Measurements from ENCODE around the gene DTX1.

The DTX1 gene

DNA sequence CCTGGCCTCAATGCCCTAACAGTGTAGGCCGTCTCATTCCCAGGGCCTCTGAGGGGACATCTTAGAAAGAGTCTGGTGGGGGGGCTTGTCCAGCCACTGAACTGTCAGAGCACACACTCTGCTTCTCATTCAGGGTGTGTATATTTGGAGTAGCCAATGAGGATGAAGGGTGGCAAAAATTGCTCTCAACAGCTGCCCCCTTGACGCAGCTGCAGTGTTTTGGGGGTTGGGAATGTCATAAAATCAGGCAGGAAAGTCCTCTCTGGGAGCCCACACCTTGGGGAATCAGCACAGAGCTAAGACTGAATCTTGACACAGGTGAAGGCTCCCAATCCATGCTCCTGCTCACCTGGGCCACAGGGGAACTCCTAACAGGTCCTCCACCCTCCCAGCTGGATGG lies 77.5 kb downstream of the DTX1 start:
- in situ Hi-C loops (cut with HindIII; ENCODE audit: low sequenced_read_pairs): no loop called here
- no peak for TF ChIP-seq CTCF (IDR thresholded peaks at IDR 0.05; ENCODE audit: low read depth, low read length, missing control alignments)
- no peak for DNase-seq (ENCODE audit: low read depth)
- no peak overlapping the region for H3K4me3 ChIP-seq (ENCODE audit: low read depth, low read length)

- no peak overlapping the region for H3K4me3 ChIP-seq (ENCODE audit: low read depth, low read length)
- no peak for TF ChIP-seq CTCF (IDR thresholded peaks at IDR 0.05; ENCODE audit: low read depth, low read length, missing control alignments)
- in situ Hi-C loops (cut with HindIII; ENCODE audit: low sequenced_read_pairs): no loop called here
- DNase-seq (ENCODE audit: low read depth): no peak
Observed at GRCh38 chr12:113134521-113134951, 78.0 kb downstream of the DTX1 start.

- no peak for DNase-seq (ENCODE audit: low read depth)
- in situ Hi-C loops (cut with HindIII; ENCODE audit: low sequenced_read_pairs): no loop called here
- no peak for TF ChIP-seq CTCF (IDR thresholded peaks at IDR 0.05; ENCODE audit: low read depth, low read length, missing control alignments)
- no peak within 1 kb of the TSS for H3K4me3 ChIP-seq (ENCODE audit: low read depth, low read length)
Observed at GRCh38 chr12:113135178-113136127, 78.9 kb downstream of the DTX1 start, which contains the start of gene RASAL1. Gene RASAL1, minus strand, starts transcription at chr12:113135761. Its CDS starts 299 bp downstream, at chr12:113135462.

- TF ChIP-seq CTCF (IDR thresholded peaks at IDR 0.05; ENCODE audit: low read depth, low read length, missing control alignments): no peak
- DNase-seq (ENCODE audit: low read depth): no peak
- in situ Hi-C loops (cut with HindIII; ENCODE audit: low sequenced_read_pairs): no loop called here
- H3K4me3 ChIP-seq (ENCODE audit: low read depth, low read length): no peak overlapping the region
Observed at GRCh38 chr12:113136128-113136989, 79.8 kb downstream of the DTX1 start.

- no peak for DNase-seq (ENCODE audit: low read depth)
- no peak overlapping the region for H3K4me3 ChIP-seq (ENCODE audit: low read depth, low read length)
- in situ Hi-C loops (cut with HindIII; ENCODE audit: low sequenced_read_pairs): no loop called here
- no peak for TF ChIP-seq CTCF (IDR thresholded peaks at IDR 0.05; ENCODE audit: low read depth, low read length, missing control alignments)
Observed at GRCh38 chr12:113136990-113137511, 80.5 kb downstream of the DTX1 start.

Measured in astrocyte of the cerebellum (primary cell).